ENCODE results near the gene ALPK1. TPM values are rescaled to one million over a fixed set of nuclear protein-coding genes. Genes with fewer than 3 reads are reported as not detected.

The ALPK1 gene
- total RNA-seq, 4 donors from 2014 or later: 12.1 to 23.7 (median 16.3) TPM

GRCh38 chr4:112274959-112275358 lies 22.2 kb upstream of the ALPK1 start:
- Histone ChIP-seq H3K4me1 (peaks cover 0 to 10% (median 0%) of the 10 kb centered on the region in 3 donors), H3K36me3 (peaks cover 0 to 3% of the 10 kb centered on the region in 2 donors), H3K4me3 (no peak overlapping the region), H3K27ac (no peak overlapping the region), H3K9me3 (no peaks in the 10 kb centered on the region), H3K27me3 (no peaks in the 10 kb centered on the region)
- no peak for ATAC-seq
- WGBS, 2 donors (ENCODE audit: low coverage in 1 of 2): 89 to 100% methylated on average over 2 to 3 of the region's 4 CpGs
- TF ChIP-seq CTCF (IDR thresholded peaks at IDR 0.05) (no peak), EP300 (IDR thresholded peaks at IDR 0.05) (no peak), POLR2A (IDR thresholded peaks at IDR 0.05) (no peak), POLR2AphosphoS5 (IDR thresholded peaks at IDR 0.05) (no peak)

- WGBS, 2 donors (ENCODE audit: low coverage in 1 of 2): 70 to 88% methylated on average over 3 of the region's 3 CpGs
- Histone ChIP-seq H3K4me1 (peaks cover 0 to 13% (median 0%) of the 10 kb centered on the region in 3 donors), H3K27ac (no peak overlapping the region), H3K36me3 (peaks cover 0 to 3% of the 10 kb centered on the region in 2 donors), H3K9me3 (no peaks in the 10 kb centered on the region), H3K27me3 (no peaks in the 10 kb centered on the region), H3K4me3 (no peak overlapping the region)
- TF ChIP-seq CTCF (IDR thresholded peaks at IDR 0.05): no peak
- TF ChIP-seq EP300 (IDR thresholded peaks at IDR 0.05): no peak
- no peak for ATAC-seq
Observed at GRCh38 chr4:112276113-112276512, 21.1 kb upstream of the ALPK1 start.

GRCh38 chr4:112277220-112277619 lies 19.9 kb upstream of the ALPK1 start:
- 64 to 86% methylated on average over 3 of the region's 3 CpGs for WGBS, 2 donors (ENCODE audit: low coverage in 1 of 2)
- TF ChIP-seq EP300 (IDR thresholded peaks at IDR 0.05) (no peak), POLR2AphosphoS5 (IDR thresholded peaks at IDR 0.05) (no peak), POLR2A (IDR thresholded peaks at IDR 0.05) (no peak), CTCF (IDR thresholded peaks at IDR 0.05) (no peak)
- no peak overlapping the region for H3K27ac ChIP-seq

GRCh38 chr4:112277705-112278448 lies 19.3 kb upstream of the ALPK1 start:
- WGBS, 2 donors (ENCODE audit: low coverage in 1 of 2): 88 to 91% methylated on average over 10 of the region's 10 CpGs
- H3K4me3 ChIP-seq: no peak overlapping the region
- peaks cover 0 to 14% (median 0%) of the 10 kb centered on the region in 3 donors for H3K4me1 ChIP-seq
- no peak for ATAC-seq
- TF ChIP-seq EP300 (IDR thresholded peaks at IDR 0.05) (no peak), POLR2AphosphoS5 (IDR thresholded peaks at IDR 0.05) (no peak), POLR2A (IDR thresholded peaks at IDR 0.05) (no peak), CTCF (IDR thresholded peaks at IDR 0.05) (no peak)
- H3K27me3 ChIP-seq: no peaks in the 10 kb centered on the region
- H3K36me3 ChIP-seq: peaks cover 0 to 3% of the 10 kb centered on the region in 2 donors
- no peak overlapping the region for H3K27ac ChIP-seq
- no peaks in the 10 kb centered on the region for H3K9me3 ChIP-seq

More at GRCh38 chr4:112277220-112277619, 19.9 kb upstream of the ALPK1 start:
- peaks cover 0 to 13% (median 0%) of the 10 kb centered on the region in 3 donors for H3K4me1 ChIP-seq
- no peaks in the 10 kb centered on the region for H3K27me3 ChIP-seq
- no peak overlapping the region for H3K4me3 ChIP-seq
- no peak for ATAC-seq
- H3K9me3 ChIP-seq: no peaks in the 10 kb centered on the region
- peaks cover 0 to 3% of the 10 kb centered on the region in 2 donors for H3K36me3 ChIP-seq
